HG02763 (cell line): Measurements from ENCODE around the gene OTUB1.

Experiments
- ATAC-seq: cut with Tn5 transposase; IDR thresholded peaks from one replicate; pipeline ENCODE4 v1.9.1; 2021; ENCODE audit warnings: mild to moderate bottlenecking, moderate library complexity; ENCODE audit not compliant: unreplicated experiment

OTUB1 gene

DNA sequence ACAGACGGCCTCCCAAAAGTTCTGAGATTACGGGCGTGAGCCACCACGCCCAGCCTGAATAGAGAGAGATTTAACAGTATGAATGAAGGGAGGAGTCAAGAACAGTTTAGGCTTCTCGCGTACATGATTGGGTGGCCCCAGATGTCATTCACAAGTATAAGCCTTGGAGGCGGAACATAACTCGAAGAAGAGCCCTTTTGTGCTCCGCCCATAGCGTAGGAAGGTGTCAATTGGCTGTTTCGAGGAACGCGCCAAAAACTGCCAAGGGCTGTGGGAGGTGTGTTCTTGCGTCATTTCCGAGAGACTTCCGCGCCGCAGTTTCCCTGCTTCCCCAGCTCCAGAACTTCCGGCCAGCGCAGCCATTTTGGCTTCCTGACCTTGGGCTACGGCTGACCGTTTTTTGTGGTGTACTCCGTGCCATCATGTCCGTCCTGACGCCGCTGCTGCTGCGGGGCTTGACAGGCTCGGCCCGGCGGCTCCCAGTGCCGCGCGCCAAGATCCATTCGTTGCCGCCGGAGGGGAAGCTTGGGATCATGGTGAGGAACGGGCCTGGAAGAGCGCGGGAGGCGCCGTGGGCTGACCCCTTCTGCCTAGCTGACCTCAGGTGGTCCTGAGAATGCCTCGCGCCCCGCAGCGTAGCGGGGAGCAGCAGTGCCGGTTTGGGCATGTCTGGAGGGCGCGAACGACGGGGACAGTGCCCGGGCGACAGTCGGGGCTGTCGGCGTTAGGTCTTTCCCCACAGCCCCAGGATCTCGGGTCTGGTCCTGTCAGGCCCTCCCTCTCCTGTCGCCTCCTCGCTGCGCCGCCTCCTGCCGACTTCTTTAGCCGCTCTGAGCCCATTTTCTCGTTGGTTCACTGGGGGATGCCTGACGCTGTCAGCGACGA, 11.7 kb upstream of the OTUB1 start, which contains the start of gene COX8A:
TSS of gene COX8A (plus strand) at position 362 of the 885 bp plus-strand sequence. CDS start at position 423, 61 bp downstream.
- peak; percentile 96 for ATAC-seq

DNA sequence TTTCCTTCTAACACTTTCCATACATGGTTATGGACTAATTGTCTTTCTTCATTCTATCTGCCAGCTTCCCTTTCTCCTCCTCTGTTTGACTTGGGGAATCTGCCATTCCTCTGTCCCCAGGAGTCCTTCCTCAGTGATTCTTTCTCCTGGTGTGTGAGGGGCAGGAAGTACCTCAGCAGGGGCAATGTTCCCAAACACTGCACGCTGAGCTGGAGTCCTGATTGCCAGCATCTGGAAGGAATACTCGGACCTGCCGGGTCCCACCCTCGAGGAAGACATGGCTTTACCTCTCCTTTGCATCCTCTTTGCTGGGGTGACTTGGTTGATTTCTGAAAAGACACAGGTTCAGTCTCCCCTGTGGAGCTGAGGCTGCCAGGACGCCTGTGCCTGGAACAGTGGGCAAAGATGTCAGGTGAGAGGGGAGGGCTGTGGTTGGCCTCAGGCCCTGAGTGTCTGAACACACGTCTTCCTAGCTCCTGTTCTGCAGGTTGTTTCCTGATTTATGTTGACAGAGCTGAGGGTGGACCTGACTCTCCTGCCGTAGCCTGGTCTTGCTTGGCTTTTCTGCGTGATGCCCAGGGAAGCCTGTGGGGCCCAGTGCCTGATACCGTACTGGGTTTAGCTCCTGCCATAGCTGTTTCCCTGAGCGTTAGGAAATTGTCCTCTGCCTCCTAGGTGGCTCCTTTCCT, 7.5 kb upstream of the OTUB1 start:
- ATAC-seq: no peak

DNA sequence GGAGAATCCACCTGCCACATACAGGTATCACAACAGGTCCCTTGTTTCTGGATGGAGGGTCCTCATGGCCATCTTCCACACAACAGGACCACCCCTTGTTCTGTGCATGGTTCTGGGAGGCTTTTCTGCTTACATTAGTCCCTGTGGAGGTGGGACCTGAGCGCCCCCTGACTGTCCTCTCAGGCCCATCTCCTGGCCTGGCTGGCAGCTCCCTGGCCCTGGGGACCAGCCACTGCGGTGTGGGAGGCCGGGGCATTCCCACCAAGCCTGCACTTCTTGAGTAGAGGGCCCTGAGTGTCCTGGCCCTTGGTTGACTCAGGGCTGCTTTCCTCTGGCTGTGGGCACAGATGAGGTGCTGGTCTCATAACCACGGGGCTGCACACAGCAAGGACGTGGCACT, 6.8 kb upstream of the OTUB1 start:
- ATAC-seq: no peak

DNA sequence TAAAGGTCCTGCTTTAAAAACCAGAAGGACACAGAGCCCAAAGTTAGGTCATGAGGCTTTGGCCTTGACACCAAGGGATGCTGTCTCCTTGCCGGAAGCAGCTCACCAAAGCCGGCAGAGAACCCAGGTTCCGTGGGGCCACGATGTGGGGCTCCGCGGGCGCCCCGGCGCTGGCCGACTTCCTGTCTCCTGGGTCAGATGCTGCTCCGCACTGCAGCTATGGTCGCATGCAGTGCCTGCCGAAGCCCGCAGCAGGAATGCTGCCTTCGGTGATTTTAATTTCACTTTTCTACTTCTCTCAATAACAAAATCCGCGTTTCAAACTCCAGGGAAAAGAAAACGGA, 454 bp upstream of the OTUB1 start:
- no peak for ATAC-seq

DNA sequence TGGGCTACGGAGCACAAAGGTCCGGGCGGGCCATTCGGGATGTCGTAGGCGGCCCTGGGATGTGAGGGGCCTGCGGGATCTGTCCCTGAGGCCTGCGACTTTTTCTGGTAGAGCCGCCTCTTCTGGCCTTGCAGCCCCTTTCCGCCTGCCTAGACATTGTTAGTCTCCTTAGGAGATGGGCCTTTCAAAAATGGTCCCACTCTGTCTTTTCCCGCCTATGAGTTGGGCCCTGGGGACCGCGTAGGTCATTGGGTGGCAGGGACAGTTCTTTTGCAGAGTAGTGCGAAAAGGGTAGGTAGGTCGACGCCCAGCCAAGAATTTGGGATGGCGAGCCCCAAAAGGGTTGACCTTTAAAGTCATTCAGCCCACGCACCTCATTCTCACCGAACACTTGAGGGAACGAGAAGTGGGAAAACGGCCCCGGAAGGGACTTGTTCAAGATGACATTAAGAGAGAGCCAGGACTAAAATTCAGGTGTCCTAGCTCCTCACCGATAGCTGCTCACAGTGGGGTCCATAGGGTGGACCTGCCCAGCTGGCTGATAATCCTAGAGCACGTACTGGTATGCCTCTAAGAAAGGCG, 785 bp downstream of the OTUB1 start:
- no peak for ATAC-seq

DNA sequence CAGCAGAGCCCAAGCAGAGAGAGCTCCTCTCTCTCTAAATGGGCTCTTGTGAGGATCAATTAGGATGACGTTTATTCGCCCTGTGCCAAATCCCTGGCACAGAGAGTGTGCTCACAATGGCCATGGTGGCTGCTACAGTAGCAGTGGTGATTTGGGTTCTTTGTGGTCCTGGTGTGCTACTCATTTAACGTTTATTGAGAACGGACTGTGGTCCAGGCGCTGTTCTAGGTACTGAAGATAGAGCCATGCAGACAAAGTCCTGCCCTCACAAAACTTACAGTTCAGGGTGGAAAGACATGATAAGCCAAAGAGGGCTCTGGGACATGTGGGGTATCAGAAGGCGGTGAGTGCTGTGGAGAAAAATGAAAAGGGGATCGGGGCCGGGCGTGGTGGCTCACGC, 5.3 kb downstream of the OTUB1 start:
- no peak for ATAC-seq

DNA sequence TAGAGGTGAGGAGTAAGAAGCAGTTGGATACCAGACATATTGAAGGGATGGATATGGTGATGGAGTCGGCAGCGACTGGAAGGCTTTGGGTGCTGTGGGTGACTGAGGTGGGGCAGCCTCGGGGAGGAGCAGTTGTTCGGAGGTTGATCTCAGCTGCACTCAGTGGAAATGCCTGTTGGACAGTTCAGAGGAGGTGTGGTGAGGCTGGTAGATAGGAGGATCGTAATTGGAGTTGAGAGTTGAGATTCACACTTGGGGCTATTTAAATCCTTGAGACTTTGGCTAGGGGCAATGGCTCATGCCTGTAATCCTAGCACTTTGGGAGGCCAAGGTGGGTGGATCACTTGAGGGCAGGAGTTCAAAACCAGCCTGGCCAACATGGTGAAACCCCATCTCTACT, 6.9 kb downstream of the OTUB1 start:
- no peak for ATAC-seq

DNA sequence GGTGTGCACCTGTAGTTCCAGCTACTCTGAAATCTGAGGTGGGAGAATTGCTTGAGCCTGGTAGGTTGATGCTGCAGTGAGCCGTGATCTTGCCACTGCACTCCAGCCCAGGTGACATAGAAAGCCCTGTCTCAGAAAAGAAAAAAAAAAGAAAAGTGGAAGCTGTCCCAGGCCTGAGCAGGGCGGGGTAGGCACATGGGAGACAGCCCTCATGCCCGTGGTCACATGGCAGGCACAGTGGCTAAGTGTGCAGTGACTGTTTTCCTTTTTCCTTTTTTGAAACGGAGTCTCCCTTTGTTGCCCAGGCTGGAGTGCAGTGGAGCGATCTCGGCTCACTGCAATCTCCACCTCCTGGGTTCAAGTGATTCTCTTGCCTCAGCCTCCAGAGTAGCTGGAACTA, 7.8 kb downstream of the OTUB1 start:
- ATAC-seq: no peak

DNA sequence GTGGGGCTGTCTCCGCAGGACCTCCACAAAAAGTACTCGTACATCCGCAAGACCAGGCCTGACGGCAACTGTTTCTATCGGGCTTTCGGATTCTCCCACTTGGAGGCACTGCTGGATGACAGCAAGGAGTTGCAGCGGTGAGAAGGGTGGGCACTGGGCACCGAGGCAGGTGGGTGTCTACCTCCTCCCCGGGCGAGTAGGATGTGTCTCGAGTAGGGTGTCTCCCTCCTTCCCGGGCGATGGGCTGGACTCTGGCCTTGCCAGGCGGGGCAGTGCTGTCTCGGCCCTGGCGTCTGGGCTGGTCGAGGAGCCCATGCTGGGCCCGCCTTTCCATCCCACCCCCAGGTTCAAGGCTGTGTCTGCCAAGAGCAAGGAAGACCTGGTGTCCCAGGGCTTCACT, 10.3 kb downstream of the OTUB1 start:
- ATAC-seq: no peak

DNA sequence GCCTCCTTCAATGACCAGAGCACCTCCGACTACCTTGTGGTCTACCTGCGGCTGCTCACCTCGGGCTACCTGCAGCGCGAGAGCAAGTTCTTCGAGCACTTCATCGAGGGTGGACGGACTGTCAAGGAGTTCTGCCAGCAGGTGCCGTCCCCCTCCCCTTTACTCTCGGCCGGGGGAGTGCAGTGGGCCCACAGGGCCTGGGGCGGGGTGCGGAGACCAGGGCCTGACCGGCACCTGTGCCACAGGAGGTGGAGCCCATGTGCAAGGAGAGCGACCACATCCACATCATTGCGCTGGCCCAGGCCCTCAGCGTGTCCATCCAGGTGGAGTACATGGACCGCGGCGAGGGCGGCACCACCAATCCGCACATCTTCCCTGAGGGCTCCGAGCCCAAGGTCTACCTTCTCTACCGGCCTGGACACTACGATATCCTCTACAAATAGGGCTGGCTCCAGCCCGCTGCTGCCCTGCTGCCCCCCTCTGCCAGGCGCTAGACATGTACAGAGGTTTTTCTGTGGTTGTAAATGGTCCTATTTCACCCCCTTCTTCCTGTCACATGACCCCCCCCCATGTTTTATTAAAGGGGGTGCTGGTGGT, 11.0 kb downstream of the OTUB1 start:
- ATAC-seq: no peak

DNA sequence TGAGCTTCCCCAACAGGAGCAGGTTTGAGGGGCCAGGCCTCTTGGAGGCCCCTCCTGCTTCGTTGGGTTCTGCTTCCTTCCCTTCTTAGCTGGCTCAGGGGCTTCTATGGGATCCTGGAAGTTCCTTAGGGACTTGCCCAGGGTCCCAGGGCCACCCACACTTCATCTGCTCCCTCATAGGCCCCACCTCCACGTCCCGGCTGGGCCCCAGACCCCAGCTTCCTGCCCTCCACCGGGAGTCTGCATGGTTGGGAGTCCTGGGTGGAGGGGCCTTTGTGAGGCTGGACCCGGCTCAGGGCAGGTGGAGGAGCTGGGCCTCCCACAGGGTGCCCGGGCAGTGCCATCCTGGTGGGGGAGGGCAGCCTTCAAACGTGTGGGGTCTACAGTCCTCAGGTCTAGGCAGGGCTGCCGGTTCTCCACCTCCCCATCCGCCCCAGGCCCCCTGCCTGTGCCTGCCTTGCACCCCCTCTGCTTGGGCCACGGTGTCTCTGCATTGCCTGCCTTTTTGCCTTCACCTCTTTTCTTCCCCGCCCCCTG, 11.6 kb downstream of the OTUB1 start:
- ATAC-seq: no peak

DNA sequence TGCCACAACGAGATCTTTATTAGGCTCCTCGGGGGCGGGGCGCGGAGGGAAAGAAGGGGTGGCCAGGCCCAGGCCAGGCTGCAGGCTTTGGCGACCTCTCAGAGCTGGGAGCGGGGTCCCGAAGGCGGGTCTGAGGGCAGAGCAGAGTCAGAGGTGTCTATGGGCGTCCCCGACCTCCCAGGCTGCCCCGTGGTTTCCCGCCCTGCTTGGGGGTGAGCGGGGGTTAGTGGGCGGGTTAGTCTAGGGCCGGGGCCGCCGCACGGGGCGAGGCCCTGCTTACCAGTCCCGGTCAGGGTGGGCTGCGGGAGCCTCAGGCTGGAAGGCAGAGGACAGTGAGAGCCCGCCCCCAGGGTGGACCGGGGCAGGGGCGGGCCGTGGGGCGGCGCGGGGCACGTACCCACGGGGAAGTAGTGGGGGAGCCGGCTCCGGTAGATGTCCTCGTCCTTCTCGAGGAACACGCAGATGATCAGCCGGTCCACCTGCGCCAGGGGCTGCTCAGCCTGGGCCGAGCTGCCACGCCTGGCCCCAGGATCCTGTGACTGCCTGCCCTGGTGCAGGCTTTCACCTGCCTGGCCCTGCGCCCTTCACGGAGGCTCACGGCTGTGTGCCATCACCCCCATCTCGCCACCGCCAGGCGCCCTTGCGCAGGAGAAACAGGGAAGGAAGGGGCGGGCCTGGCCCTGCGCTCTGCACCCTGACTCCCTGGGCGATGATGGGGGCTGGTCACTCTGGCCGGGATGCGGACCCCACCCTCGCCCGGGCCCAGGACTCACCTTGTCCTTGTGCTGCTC, 12.5 kb downstream of the OTUB1 start:
- no peak for ATAC-seq

DNA sequence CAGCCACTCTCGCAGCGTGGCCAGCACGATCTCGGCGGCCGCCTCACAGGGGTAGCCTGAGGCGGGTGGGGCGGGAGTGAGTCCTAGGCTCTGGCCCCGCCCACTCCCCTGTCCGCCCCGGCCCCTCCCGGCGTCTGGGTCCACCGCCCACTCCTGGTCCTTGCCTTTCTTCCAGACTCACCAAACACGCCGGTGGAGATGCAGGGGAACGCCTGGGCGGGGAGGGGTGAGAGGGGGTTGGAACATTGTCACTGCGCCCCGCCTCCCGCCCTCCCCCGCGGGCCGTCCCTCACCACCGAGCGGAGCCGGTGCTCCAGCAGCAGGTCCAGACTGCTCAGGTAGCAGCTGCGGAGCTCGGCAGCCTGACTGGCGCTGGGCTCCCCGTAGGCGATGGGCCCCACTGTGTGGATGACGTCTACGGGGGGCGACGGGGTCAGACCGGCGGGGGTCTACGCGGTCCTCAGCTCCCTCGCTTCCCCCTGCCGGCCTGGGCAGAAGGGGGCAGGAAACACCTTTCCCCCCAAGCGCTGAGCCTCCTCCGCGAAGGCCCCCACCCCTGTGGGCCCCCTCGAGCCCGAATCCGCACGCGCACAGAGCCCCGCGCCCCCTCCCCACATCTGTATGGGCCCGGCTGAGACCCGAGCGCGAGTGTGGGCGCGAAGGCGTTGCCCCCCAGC, 13.2 kb downstream of the OTUB1 start:
- ATAC-seq: no peak

DNA sequence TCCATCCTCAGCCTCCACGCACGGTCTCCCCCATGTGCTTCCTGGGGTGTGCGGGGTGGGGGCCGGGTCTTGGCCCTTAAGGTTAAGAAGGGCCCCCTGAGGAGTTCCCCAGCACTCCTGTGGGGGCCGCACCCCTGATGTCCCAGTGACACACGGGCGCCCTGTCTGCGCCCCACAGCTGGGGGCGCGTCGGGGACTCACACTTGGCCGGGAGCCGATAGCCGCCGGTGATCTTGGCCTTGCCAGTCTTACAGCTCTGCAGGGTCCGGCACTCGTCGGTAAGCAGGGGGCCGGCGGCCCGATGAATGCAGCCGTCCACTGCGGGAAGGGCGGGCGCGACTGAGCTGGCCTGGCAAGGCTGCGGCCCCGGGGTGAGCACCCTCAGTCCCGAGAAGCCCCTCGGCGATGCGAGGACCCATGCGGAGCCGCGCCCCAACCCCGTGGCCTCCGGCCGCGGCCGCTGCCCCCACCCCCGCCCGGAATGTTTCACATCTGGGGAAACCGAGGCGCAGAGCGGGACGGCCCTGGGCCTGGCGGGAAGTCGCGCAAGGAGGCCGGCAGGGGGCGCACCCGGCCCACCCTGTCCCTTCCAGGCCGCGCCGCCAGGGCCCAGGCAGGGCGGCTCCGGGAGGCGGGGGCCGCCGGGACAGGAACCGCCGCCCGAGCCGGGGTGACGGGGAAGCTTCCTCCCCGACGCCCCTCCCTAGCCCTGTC, 13.9 kb downstream of the OTUB1 start:
- ATAC-seq: no peak

DNA sequence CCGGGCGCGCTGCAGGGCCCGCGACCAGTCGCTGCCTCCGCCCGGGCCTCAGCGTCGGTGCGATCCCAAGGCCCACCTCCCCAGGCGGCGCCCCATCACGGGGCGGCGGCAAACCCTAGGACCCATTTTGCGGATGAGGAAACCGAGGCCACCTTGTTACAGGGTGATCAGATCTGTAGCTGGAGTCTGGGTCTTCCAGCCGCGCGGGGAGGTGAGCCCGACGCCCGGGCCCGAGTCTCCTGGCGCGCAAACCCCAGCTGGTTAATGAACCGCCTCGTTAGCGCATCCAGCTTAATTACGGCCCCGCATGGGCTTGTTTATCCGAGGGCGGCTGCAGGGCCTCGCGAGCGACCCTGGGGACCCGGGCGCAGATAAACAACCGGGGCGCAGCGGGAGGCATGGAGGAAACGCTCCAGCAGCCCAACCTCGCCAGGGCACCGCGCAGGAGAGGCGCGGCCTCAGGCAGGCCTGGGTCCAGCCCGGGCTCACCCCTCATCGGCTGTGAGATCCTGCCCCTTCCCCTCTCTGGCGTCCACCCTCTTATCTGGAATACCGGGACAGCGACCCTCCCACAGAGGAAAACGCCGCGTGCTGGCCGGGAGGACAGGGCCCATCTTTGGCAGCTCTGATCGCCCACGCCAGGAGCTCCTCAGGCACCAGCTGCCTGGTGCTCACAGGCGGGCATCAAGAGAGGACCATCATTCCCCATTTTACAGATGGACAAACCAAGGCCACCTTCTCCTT, 14.7 kb downstream of the OTUB1 start:
- ATAC-seq: no peak

DNA sequence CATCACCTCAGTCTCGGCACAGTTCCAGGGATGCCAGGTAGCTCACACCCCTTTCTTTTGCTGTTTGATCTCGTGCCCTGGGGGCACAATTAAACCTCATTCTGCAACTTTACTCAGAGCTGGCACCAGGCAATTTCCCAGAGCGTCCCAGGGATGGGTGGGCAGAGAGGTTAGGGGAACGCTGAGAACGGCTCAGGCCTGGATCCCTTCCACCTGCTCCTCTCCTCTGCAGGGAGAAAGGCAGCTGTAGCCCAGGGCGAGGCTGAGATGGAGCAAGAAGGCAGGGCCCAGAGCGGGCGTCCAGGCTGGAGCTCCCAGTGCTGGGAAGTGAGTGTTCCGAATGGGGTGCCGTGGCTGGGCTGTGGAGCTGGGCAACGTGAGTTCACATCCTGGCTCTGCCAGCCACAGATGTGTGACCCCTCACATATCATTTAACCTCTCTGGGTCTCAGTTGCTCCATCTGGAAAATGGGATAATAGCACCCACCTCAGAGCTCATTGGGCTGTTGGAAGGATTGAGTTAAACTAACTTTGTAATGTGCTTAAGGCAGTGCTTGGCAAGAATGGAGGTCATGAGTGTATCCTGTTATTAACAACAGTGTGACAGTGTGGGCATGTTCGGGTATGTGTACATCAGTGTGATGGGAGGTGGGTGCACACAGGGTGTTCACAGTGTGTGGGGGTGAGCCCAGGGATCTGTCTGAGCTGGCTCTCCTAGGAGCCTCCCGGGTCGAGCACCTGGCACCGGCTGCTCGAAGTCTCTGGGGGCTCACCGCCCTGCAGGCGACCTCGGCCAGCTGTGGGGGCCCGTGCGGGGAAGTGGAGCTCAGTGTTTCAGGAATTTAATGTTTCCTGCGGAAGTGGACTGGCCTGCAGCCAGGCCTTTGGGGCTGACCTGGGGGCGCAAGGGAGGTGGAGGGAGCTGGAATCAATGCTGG, 15.5 kb downstream of the OTUB1 start:
- ATAC-seq: no peak

DNA sequence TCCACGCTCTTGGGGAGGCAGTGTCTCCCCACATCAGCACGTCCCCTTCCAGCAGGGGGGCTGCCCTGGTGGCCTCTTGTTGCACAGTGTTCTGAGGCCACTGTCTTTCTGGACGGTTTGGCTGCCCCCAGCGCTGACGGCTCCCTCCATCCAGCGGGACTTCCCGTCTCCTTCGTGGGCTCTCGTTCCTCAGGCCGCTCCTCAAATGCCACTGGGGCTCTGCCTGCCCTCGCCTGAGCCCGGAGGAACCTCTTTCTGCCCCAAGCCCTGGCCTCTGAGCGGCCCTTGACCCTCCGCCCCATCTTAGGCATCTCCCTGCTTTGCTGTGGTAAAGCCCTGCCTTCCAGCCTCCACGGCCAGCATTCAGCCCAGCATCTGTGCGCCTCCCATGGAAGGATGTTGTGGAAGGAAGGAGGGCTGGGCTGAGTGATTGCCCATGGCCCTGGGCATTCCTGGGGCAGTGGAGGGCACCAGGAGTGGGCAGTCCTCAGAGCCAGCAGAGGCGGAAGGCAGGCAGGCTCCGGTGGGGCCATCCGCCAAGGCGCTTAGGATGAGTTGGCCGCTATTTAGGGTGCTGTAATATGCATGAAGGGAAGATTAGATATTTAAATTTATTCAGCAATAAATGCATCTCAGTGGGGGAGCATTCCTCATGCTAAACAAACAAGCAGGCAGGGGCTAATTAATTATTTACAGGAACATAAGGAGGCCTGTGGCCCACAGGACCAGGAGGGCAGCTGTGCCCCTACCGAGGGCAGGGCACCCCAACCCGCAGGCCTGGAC, 17.8 kb downstream of the OTUB1 start:
- ATAC-seq: no peak
